HG03108 (cell line): ENCODE measurements around the gene ZNF513.

ENCODE experiments used
- ATAC-seq: cut with Tn5 transposase; IDR thresholded peaks from one replicate; pipeline ENCODE4 v1.9.1; 2021; ENCODE audit warnings: moderate library complexity; ENCODE audit not compliant: unreplicated experiment

ZNF513 gene

GRCh38 chr2:27390822-27391679, 10.5 kb upstream of the ZNF513 start:
- no peak for ATAC-seq

GRCh38 chr2:27381577-27382181, 1.1 kb upstream of the ZNF513 start:
- ATAC-seq = no peak

- peak; percentile 29 for ATAC-seq
Observed at GRCh38 chr2:27379836-27380625, 503 bp downstream of the ZNF513 start.

- no peak for ATAC-seq
Observed at GRCh38 chr2:27379383-27379835, 1.1 kb downstream of the ZNF513 start.

- ATAC-seq = no peak
Observed at GRCh38 chr2:27378809-27379290, 1.7 kb downstream of the ZNF513 start.

GRCh38 chr2:27378096-27378808, 2.3 kb downstream of the ZNF513 start:
- ATAC-seq = no peak

GRCh38 chr2:27377618-27378095, 2.9 kb downstream of the ZNF513 start:
- ATAC-seq = no peak

- ATAC-seq = no peak
Observed at GRCh38 chr2:27376866-27377617, 3.5 kb downstream of the ZNF513 start.

GRCh38 chr2:27376151-27376865, 4.2 kb downstream of the ZNF513 start:
- no peak for ATAC-seq

GRCh38 chr2:27375513-27376099, 4.9 kb downstream of the ZNF513 start:
- ATAC-seq = no peak

- ATAC-seq = no peak
Observed at GRCh38 chr2:27373567-27373966, 7.0 kb downstream of the ZNF513 start.

- no peak for ATAC-seq
Observed at GRCh38 chr2:27372937-27373336, 7.6 kb downstream of the ZNF513 start.

- peak; percentile 23 for ATAC-seq
Observed at GRCh38 chr2:27370816-27371620, 9.5 kb downstream of the ZNF513 start.

GRCh38 chr2:27370026-27370815, 10.3 kb downstream of the ZNF513 start, which contains the start of the genes EIF2B4 and SNX17:
TSS of gene EIF2B4 (minus strand) at chr2:27370338. CDS start at chr2:27370314, 24 bp downstream.
TSS of gene SNX17 (plus strand) at chr2:27370616. CDS start at chr2:27370744, 128 bp downstream.
- peak; percentile 89 for ATAC-seq

- ATAC-seq = no peak
Observed at GRCh38 chr2:27369471-27370025, 11.0 kb downstream of the ZNF513 start.

GRCh38 chr2:27363933-27364332, 16.6 kb downstream of the ZNF513 start:
- ATAC-seq = no peak
